Right atrium auricular region (tissue), 2 donors: ENCODE measurements around the gene RYR1. TPM values are rescaled to one million over a fixed set of nuclear protein-coding genes. Genes with fewer than 3 reads are reported as not detected.

Source experiments
- DNase-seq: peaks from one replicate; pipeline ENCODE4 v3.0.0-alpha.2; 2019; ENCODE audit warnings: low spot score
- H3K27ac ChIP-seq, 2 donors: fragments of 200-600 bp; sonication (generic); 1 replicate in 1 of 2; 2 replicates in 1 of 2; pipeline ENCODE4 v1.5.1; 2016 to 2019
- H3K27me3 ChIP-seq, 2 donors: fragments of 200-600 bp; sonication (generic); one replicate each; pipeline versions ENCODE4 v1.5.1 to v1.6.0; 2017 to 2019
- H3K36me3 ChIP-seq: fragments of 200-600 bp; sonication (generic); one replicate; pipeline ENCODE4 v1.5.1; 2016
- H3K4me1 ChIP-seq, 2 donors: fragments of 200-600 bp; sonication (generic); one replicate each; pipeline versions ENCODE4 v1.5.1 to v1.6.0; 2017 to 2019
- H3K4me3 ChIP-seq, 2 donors: fragments of 200-600 bp; sonication (generic); 1 replicate in 1 of 2; 2 replicates in 1 of 2; pipeline ENCODE4 v1.5.1; 2017 to 2019; ENCODE audit warnings: mild to moderate bottlenecking in 1 of 2, moderate library complexity in 1 of 2
- H3K9me3 ChIP-seq, 2 donors: fragments of 200-600 bp; sonication (generic); one replicate each; pipeline ENCODE4 v1.5.1; 2019
- total RNA-seq, 2 donors: library from RNA; depleted of rRNA; stranded (reverse); fragments of >200 nt; gene quantifications; one replicate each; pipeline ENCODE4 v1.1.0, GENCODE V29; 2016
- TF ChIP-seq, protein P1 (sequence below), 2 donors: fragments of 200-600 bp; sonication (generic); IDR thresholded peaks; one replicate each; pipeline ENCODE4 v1.5.1; 2019; ENCODE audit warnings: antibody characterized with exemption in 2 of 2

RYR1 gene
- total RNA-seq, 2 donors from 2014 or later = 0.33 to 1.7 TPM

DNA sequence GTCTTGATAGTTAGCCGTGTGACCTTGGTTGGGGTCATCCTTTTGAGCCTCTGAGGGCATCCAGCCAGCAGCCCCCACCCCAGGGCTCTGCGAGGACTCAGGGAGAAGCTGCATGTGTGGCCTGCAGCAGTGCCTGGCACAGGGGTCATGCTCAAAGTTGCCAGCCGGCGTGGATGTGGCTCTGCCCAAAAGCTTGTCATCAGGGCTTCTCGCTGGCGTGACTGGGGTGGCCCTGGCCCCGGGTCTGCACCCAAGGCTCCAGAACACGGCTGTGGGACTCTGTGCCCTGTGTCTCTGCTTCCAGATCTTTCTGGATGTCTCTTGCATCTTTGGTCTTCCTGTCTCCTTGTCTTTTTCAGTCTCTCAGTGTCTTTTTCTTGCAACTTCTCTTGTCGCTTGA is 90.9 kb downstream of the RYR1 start:
- no peaks in the 10 kb centered on the region for H3K9me3 ChIP-seq
- no peak for DNase-seq
- H3K4me1 ChIP-seq = no peaks in the 10 kb centered on the region
- no peaks in the 10 kb centered on the region for H3K27me3 ChIP-seq
- no peaks in the 10 kb centered on the region for H3K36me3 ChIP-seq
- H3K4me3 ChIP-seq = no peak overlapping the region
- TF ChIP-seq, protein P1, sequence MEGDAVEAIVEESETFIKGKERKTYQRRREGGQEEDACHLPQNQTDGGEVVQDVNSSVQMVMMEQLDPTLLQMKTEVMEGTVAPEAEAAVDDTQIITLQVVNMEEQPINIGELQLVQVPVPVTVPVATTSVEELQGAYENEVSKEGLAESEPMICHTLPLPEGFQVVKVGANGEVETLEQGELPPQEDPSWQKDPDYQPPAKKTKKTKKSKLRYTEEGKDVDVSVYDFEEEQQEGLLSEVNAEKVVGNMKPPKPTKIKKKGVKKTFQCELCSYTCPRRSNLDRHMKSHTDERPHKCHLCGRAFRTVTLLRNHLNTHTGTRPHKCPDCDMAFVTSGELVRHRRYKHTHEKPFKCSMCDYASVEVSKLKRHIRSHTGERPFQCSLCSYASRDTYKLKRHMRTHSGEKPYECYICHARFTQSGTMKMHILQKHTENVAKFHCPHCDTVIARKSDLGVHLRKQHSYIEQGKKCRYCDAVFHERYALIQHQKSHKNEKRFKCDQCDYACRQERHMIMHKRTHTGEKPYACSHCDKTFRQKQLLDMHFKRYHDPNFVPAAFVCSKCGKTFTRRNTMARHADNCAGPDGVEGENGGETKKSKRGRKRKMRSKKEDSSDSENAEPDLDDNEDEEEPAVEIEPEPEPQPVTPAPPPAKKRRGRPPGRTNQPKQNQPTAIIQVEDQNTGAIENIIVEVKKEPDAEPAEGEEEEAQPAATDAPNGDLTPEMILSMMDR (IDR thresholded peaks at IDR 0.05) = no peak
- no peak overlapping the region for H3K27ac ChIP-seq

DNA sequence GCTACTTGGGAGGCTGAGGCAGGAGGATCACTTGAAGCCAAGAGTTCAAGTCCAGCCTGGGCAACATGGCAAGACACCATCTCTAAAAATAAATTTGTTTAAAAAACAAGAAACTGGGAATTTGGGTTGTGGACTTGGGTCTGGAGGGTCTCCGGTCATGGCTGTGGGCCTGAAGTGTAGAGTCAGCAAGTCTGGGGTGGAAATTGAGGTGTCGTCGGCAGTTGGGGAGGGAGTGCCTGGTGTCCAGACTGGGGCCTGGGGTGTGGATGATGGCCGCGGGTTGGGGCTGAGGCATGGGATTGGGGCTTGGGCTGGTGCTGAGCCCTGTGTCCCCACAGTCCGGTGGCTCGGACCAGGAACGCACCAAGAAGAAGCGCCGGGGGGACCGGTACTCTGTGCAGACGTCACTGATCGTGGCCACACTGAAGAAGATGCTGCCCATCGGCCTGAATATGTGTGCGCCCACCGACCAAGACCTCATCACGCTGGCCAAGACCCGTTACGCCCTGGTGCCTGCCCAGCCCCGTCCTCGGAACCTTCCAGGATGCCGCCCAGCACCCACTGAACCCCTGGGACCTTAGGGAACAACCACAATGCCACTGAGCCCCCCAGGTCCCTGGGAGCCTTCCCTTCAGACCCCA is 91.6 kb downstream of the RYR1 start:
- H3K36me3 ChIP-seq = no peaks in the 10 kb centered on the region

GRCh38 chr19:38526430-38526829 is 92.9 kb downstream of the RYR1 start:
- no peaks in the 10 kb centered on the region for H3K4me1 ChIP-seq
- H3K27ac ChIP-seq = no peak overlapping the region
- H3K36me3 ChIP-seq = no peaks in the 10 kb centered on the region
- H3K27me3 ChIP-seq = no peaks in the 10 kb centered on the region
- TF ChIP-seq, protein P1 (IDR thresholded peaks at IDR 0.05) = no peak
- no peak overlapping the region for H3K4me3 ChIP-seq
- H3K9me3 ChIP-seq = no peaks in the 10 kb centered on the region
- DNase-seq = no peak

More for the DNA sequence above, 91.6 kb downstream of the RYR1 start:
- no peaks in the 10 kb centered on the region for H3K4me1 ChIP-seq
- DNase-seq = no peak
- H3K27me3 ChIP-seq = no peaks in the 10 kb centered on the region
- TF ChIP-seq, protein P1 (IDR thresholded peaks at IDR 0.05) = no peak
- H3K27ac ChIP-seq = no peak overlapping the region
- no peaks in the 10 kb centered on the region for H3K9me3 ChIP-seq
- no peak overlapping the region for H3K4me3 ChIP-seq

DNA sequence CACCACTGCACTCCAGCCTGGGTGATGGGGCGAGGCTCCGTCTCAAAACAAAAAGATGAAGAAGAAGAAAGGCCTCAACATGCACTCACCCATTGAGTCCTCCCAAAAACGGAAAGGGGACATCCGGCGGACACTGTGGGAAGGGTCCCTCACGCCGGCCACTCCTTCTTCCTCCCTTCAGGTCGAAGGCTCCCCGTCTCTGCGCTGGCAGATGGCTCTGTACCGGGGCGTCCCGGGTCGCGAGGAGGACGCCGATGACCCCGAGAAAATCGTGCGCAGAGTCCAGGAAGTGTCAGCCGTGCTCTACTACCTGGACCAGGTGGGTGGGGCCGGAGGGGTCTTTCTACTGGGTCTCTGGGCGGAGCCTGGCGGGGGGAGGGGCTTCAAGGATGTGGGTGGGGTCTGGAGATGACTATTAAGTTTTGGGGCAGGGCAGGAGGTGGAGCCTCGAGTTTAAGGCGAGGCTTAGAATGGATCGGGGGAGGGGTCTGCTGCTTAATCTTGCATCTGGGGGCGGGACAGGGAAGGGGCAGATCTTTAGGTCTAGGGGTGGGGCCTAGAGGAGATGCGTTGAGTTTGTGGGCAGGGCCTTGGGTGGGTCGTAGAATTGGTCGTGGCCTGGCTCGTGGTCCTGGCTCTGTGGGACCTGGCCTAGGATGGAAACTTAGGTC is 94.1 kb downstream of the RYR1 start:
- Histone ChIP-seq H3K27ac (no peak overlapping the region), H3K36me3 (no peaks in the 10 kb centered on the region), H3K4me1 (no peaks in the 10 kb centered on the region), H3K9me3 (no peaks in the 10 kb centered on the region), H3K4me3 (no peak overlapping the region), H3K27me3 (no peaks in the 10 kb centered on the region)
- no peak for DNase-seq
- TF ChIP-seq, protein P1 (IDR thresholded peaks at IDR 0.05) = no peak

DNA sequence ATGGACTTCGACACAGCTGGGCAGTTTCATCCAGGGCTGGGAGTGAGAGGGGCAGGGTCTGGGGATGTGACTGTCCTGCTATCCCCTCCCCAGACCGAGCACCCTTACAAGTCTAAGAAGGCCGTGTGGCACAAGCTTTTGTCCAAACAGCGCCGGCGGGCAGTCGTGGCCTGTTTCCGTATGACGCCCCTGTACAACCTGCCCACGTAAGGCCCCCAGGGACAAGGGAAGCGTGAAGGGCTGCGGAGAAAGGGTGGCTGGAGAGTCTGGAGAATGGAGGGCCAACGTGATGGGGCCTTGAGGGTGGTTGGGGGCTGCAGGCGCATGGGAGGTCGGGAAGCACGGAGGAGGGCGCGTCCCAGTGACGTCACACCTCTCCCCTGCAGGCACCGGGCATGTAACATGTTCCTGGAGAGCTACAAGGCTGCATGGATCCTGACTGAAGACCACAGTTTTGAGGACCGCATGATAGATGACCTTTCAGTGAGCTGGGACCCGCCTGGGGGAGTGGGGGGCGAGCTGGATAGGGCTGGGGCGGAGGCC is 94.8 kb downstream of the RYR1 start:
- Histone ChIP-seq H3K27ac (no peak overlapping the region), H3K27me3 (no peaks in the 10 kb centered on the region), H3K36me3 (no peaks in the 10 kb centered on the region), H3K4me1 (no peaks in the 10 kb centered on the region), H3K4me3 (no peak overlapping the region), H3K9me3 (no peaks in the 10 kb centered on the region)
- TF ChIP-seq, protein P1 (IDR thresholded peaks at IDR 0.05) = no peak
- DNase-seq = no peak
